CD4-positive, alpha-beta T cell treated with Interleukin-4 for 1 hour (primary cell): ENCODE data around the gene TAF10.

Source experiments
- DNase-seq, 2 donors: peaks; one replicate each; pipeline ENCODE4 v3.0.0-alpha.2; 2020 to 2022

The TAF10 gene

DNA sequence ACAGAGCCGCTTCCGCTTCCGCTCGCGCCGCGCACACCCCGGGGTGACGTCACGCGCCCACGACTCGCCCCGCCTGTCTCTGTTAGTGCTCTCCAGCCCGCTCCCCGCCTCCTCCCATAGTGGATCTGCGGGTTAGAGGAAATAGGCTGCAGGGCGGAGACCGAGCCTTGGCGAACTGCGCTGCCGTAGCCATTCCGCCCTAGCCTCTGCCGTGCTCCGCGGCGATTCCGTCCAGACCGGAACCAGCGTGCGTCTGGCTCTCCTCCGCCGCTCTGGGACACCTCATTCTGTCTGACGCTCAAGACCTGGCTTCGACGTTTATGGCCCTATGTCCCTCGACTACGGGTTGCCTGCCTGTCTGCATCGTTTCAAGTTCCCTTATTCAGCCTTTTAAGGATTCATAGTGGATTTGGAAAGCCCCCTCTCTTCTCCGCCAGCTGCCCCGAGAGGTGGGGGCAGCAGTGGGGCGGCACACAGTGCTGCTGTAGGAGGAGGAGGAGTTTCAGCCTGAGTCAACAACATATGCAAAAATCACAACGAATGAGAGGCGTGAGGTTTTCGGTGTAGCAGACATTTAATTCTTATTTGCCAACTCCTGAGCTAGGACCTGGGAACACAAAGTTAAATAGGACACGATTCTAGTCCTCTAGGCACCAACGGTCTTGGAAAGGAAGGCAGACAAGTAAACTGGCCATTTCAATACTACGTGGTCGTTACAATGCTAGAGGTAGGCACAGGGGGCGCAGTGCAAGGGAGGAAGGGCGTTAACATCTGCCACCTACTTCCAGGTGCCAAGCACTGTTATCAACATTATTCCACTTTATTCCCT is at the start of gene TAF10:
TSS of gene TAF10 (minus strand) at position 4 of the 829 bp plus-strand sequence. CDS start 27 bp downstream, outside the sequence.
- DNase-seq: peak; percentile 96

DNA sequence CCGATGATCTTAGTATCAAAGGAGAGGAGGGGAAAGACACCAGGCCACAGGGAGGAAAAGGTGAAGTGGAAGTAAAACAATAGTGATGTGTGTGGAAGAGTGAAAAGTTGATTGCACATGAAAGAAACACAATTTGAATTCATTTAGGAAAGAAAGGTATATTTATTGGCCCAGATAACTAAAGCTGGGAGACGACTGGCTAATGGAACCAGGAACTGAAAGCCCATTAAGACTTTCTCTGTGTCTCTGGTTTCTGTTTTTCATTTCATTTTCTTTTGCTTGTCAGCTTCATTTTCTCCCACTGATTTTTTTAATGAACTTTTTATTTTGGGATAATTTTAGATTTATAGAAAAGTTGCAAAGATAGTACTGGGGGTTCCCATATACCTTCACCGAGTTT is 48.7 kb upstream of the TAF10 start:
- DNase-seq: no peak

DNA sequence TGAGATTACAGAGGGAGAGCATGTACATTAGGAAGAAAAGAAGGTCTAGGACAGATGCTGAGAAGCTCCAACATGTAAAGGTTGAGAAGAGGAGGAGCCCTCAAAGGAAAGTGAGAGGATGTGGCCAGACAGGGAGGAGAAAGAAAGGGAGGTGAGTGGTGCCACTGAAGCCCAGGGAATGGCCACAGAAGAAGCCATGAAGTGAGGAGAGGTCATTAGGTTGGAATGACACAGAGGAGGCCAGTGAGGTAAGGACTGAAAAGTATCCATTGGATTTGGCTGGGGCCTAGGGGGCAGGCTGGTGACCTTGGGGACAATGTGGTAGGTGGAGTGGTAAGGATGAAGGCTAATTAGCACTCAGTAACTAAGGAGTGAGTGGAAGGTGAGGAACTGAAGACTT is 46.6 kb upstream of the TAF10 start:
- no peak for DNase-seq

DNA sequence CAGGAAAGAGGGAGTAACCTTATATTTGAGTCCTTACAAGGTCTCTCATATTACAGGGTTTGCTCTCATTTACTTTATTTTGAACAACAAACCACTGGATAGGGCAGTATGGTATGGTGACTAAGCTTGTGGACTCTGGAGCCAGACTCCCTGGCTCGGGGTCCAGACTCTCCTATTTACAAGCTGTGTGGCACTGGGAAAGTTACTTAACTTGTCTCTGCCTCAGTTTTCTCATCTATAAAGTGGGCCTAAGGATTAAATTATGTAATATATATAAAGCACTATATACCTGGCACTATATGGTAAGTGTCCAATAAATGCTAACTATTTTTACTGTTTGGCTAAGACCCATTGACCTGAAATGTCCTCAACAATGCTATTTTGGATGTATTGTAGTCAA is 45.3 kb upstream of the TAF10 start:
- no peak for DNase-seq

DNA sequence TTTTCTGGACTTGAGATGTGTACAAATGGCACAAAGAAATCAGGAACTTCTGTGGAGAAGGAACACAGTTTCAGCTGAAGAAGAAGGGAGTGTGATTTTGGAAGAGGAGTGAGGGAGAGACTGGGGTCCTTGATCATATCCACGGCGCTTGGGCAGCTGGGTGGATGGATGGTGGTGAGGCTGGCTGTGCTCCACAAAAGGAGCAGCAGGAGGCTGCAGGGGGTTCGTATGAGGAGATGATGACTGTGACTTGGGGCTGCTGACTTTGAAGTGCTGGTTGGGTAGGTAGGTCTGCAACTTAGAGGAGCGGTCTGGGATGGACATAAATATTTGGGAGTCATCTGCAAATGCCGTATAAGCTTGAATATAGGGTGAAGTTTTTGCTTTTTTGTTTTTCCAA is 44.9 kb upstream of the TAF10 start:
- no peak for DNase-seq

DNA sequence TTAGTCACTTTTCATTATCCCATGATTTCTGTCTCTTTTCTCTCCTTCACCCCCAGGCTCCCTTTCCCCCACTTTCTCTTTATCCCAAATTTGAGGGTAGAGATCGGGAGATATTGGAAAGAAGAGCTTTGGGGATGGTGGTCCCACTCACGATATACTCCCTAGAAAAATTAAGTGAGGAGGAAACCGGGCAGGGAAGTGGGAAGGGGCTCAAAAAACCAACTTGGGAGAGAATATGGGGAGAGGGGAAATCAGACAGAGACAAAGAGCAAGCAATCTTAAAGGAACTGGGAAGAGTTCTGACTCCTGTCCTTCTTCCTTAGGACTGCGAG is 44.5 kb upstream of the TAF10 start:
- DNase-seq: no peak

DNA sequence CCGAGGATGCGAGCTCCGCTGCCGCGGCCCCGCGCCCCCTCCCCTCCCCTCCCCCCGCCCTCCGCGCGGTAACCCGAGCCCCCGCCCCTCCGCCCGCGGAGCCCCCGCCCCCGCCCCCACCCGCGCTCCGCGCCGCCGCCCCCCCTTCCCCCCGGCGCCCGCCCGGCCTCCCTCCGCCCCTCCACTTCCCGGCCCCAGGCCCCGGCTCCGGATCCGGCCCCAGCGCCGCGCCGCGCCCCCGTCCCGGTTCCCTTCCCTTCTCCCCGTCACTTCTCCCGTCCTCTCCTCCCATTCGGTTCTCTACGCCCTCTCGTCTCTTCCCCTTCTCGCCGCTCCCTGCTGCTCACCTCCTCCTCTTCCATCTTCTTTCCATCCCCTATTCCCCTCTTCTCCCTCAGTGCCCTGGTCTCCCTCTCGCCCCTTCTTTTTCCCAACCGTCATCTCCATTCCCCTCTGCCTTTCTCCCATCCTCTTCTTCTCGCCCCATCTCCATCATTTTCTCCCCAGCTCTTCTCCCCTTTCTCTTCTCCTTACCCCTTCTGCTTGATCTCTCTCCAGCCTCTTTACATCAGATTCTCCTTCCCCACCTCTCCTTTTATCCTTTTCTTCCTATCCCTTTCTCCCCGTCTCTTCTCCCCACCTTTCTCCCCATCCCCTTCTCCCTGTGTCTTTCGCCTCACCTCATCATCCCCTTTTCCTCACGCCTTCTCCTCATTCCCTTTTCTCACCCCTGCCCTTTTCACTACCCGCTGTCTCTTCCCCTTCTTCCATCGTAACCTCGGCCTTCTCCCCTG is 44.0 kb upstream of the TAF10 start, which contains the start of gene DCHS1:
TSS of gene DCHS1 (minus strand) at position 20 of the 794 bp plus-strand sequence. CDS start 14,196 bp downstream, outside the sequence.
- peak in 1 of 2 donors; percentile 21 for DNase-seq

DNA sequence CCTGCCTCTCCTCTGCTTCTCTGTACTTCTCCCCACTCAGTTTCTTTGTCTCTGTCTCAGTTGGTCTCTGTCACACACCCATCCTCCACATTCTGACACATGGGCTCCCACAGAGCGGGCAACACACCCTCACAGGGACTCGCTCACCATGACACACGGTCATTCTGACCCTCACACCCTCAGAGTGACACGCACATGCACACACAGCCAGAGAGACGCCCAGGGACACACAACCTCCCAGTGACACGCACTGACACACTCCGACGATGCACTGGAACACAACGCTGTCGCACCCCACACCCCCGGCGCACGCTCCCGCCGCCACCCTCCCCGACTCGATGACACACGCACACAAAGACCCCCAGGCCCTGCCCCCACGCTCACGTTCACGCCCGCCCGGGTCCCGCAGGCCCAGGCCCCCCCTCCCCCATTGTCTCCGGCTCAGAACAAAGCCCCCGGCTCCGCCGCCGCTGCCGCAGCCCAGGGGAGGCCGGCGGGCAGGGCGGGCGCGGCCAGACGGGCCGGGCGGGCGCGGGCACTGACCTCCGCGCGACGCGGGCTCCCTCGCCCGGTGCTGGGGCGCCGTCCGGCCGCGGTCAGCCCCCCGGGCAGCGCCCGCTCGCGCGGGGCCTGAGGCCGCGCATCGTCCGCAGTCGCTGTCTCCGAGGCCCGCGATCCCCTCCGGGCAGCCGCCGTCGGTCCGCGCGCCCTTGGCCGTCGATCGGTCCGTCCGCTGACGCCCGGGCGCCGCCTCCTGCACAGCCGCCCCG is 43.2 kb upstream of the TAF10 start:
- peak; percentile 29 to 37 for DNase-seq

DNA sequence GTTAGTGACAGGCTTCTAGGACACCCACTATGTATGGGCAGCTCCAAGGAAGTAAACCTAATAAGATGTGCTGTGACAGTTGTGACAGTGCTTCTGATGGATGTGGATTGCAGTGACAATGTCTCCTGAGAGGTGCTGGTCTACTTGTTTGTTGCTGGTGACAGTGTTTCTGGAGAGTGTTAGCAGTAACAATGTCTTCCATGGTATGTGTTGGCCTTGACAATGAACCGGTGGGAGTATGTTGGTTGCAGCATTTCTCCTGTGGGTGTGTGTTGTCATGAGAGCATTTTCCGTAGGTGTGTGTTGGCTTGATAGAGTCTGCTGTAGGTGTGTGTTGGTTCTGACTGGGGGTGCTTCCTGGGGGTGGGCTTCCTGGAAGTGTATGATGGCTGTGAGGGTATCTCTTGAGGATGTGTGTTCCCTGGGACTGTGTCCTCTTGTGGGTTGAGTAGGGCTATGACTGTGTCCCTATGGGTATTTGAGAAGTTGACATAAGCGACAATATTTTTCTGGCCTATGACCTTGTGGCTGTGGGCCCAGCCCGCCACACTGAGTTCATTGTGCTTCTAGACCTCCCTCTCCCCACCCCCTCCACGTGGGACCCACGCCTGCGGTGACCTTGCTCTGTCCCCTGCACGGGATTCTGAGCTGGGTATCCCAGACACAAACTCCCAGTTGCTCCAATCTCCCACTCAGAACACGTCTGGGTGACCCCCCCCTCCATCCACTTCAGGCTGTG is 42.4 kb upstream of the TAF10 start:
- DNase-seq: no peak

DNA sequence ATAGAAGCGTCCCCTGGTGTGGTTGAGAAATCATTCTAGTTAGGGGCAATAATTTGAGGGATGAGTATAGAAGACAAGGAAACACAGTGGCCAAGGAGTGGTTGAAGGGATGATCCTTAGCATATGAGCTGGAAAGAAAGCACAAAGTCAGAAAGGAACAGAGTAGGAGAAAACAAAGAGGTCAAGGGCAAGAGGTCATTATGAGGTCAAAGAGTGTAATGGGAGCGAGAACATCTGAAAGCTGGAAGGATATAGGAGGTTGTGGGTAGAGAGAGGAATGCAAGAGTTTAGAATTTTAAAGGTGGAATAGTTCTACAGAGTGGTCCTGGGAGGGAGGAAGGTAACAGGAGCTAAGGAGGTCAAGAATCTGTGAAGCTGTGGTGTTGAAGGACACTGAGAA is 41.6 kb upstream of the TAF10 start:
- DNase-seq: no peak

DNA sequence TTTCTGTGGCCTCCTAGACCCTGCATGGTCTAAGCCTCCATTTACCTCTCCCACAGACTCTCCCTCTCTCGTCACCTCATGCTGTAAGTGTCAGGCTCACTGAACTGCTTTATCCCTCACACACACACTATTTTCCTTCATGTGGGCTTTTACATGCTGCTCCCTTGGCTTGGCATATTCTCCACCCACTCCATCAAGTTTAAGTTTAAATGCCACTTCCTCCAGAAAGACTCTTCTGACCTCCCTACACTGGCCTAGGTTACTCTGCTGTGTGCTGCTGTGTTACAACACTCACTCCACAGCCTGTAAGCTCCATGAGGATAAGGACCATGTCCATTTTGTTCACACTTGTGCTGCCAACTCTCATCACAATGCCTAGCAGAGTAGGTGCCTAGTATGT is 41.1 kb upstream of the TAF10 start:
- no peak for DNase-seq

DNA sequence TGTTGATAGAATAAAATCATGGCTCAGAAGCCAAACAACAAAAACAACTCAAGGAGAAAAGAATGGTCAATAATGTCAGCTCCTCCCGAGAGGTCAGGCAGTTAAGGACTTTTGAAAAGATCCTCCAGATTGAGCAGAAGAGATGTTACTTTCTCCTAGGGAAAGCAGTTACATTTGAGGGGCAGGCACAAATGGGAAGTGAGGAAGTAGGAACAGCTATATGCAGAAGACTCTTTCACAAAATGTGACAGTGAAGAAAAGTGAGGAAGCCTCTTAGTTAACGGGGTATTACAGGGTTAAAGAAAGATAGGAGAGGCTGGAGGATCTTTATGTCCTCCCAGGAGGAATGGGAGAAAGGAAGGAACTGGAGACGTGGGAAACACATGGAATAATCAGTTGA is 40.2 kb upstream of the TAF10 start:
- DNase-seq: no peak

DNA sequence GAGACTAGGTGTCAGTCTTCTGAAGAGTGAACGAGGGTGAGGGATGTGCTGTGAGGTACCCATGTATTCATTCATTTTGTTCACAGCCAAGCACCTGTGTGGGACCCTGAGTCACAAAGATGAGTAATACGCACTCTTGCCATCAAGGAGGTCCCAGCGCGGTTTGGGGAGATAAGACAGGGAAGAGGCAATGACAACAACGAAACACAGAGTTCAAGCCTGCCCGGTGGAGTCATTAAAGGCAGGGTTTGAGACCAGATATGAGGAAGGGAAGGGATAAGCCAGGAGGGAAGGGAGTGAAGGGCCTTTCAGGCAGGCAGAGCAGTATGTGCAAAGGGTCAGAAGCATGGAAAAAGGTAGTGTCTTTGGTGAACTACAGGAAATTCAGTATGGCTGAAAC is 39.0 kb upstream of the TAF10 start:
- no peak for DNase-seq

DNA sequence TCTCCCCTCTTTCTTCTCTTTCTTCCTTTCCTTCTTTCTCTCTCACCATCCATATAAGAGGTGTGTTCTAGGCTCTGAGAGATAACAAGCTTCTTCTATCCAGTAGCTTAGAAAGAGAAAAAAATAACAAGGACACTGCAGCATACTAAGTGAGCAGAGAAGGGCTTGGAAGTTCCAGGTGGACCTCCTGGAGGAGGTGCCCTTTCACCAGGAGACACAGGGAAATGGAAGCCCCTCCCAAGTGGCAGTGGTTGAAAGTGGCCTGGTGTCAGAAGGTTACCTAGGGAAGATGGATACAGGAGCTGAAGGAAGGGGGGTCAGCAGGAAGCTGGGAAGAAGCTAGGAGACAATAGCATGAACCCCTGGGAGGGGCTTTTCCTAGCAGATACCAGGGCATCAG is 38.1 kb upstream of the TAF10 start:
- DNase-seq: no peak

DNA sequence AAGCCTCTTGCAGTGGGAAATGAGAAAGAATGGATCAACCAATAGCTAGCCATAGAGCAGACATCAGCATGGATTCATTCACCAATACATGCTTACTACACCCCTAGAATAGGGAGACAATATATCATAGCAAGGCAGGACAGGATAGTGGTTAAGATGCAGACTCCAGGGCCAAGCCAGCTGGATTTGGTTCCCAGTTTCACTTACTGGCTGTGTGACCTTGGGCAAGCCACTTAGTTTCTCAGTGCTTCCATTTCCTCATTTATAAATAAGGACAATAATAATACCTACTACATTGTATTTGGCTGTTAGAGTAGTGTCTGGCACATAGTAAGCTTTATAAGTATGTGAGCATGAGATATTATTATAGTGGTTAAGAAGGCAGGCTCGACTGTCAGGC is 36.5 kb upstream of the TAF10 start:
- DNase-seq: no peak

DNA sequence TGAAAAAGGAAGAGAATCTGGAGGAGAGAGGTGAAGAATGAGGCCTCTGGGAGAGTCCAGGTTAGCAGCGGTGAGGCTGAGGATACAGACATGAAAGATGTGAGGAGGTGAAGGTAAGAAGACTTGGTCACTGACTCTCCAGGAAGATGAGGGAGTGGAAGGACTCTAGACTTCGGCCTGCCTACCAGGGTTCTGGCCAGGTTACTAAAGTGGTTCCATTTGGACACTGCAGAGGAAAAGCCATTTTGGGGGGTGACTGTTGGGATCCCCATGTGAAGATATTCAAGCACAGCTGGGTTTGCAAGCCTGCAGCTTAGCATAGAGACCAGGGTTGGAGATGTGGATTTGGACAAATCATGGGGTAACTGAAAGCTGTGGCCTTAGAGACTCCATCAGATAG is 35.8 kb upstream of the TAF10 start:
- no peak for DNase-seq

DNA sequence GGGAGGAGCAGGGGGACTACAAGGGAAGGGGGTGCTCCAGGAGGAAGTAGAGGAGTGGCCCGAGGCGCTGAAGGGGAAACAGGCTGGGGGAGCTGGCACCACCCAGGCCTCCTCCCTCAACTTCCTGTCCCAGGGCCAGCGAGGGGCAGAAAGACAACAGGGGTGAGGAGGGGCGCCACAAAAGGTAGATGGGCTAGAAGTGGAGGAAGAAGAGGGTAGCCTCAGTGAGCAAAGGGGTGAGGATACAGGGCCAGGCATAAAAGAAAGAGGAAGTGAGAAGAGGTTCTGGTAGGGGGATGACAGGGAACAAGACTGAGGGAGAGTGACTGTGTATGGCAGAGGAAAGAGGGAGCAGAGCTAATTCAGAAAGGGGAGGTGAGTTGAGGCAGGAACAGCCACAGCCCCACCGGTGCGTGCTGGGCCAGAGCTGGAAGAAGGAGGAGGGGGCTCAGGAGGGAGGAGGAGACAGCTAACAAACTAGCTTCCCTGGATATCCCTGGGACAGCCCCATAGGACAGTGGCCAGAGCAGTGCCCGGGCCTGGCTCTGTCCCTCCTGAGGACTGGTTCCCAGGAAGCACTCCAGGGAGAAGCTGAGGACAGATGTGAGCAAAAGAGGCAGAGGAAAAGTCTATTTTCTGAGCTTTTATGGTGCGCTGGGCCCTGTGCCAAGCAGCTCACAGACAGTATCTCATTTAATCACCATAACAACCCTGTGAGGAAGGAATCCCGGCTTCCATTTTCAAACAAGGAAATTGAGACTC is 35.1 kb upstream of the TAF10 start:
- peak; percentile 44 to 53 for DNase-seq

DNA sequence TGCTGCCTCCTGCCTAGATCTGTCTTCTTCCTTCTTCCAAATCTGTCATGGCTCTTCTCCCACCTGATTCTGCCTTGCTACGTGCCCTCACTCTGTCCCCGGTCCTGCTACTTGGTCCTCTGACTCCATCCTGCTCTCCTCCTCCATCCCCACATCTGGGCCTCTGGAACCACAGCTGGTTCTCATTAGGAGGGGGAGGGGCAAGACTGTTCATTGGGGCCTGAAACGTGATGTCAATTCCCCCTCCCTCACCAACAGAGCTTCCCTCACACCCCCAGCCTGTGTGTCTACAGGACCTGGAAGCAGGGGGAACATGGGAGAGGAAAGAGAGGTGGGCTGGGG is 34.5 kb upstream of the TAF10 start:
- DNase-seq: no peak

DNA sequence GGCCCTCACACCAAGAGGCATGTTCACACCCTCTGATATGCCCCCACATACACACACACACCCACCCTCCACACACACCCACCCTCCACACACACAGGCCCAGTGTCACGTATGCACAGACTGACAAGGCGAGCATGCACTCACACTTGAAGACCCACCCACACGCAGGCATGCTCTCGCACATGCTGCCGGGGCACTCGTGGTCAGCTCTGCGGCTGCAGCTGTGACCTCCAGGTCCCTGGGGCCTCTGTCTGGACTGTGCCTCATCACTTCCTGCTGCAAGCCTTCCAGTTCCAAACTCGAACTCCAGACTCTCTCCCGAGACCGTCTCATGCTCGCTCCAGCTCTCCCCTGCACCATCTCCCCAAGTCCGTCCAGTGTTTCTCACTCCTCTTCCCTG is 34.1 kb upstream of the TAF10 start:
- DNase-seq: no peak

DNA sequence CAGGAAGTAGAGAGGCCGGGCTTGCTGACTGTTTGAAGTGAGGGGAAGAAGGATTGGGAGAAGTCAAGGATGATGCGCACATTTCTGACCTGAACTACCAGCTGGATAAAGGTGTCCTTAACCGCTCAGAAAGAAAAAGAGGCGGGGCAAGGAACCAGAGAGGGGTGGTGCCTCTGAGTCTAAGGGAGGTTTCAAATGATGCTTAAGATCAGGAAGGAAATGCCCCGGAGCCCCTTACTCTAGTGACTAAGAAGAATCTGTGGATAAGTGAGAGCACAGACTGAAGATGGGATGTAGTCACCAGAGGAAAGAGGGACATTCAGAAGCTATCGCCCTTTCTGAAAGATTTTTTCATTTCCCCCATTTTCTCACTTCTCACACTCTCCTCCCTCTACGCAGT is 30.9 kb upstream of the TAF10 start:
- DNase-seq: no peak

DNA sequence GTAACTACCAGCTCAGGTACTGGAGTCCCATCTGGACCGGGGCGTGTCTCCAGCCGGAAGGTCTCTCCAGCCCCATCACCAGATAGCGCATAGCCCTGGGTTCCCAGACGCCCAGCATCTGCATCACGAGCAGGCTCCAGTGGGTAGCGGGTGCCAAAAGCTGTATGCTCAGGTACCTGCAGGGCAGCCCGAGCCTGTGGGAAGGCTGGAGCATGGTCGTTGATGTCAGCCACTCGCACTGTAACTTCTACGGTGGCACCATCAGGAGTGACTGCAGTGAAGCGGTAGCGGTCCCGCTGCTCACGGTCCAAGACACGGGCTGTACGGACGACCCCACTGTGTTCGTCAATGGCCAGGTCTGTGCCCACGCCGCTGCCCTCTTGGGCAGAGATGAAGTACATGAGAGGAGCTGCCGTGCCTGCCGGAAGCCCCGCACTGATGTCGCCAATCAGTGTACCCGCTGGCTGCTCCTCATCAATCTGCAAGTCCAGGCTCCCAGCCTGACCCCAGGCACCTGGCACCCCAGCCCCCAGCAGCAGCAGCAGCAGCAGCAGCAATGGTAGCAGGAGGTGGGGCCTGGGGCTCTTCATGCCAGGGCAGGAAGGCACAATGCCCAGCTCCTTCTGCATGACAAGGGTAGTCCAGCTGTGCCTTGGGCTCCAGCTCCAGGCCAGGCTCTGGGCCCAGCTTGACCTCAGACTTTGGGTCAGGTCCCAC is 29.1 kb upstream of the TAF10 start:
- DNase-seq: no peak
